K562 (cell line): ENCODE measurements around the gene SNPH. TPM values are rescaled to one million over a fixed set of nuclear protein-coding genes. Genes with fewer than 3 reads are reported as not detected.

ENCODE experiments used
- CCAR2 ChIP-seq: fragments of 200-400 bp; formaldehyde crosslinking; IDR thresholded peaks from 2 replicates; pipeline ENCODE4 v1.6.1; 2017; ENCODE audit warnings: mild to moderate bottlenecking, low read depth, low read length
- E2F6 ChIP-seq, 2 experiments: IDR thresholded peaks; 2 replicates each; pipeline ENCODE4 v1.6.1; 2011; ENCODE audit warnings: borderline replicate concordance in 1 of 2, control low read depth in 1 of 2, low read depth in 1 of 2, low read length in 1 of 2, mild to moderate bottlenecking in 1 of 2, mixed read lengths in 1 of 2, moderate library complexity in 1 of 2; ENCODE audit not compliant: insufficient read depth in 1 of 2, insufficient read length in 1 of 2, poor library complexity in 1 of 2, severe bottlenecking in 1 of 2; ENCODE audit errors: extremely low read depth in 1 of 2
- HMGN3 ChIP-seq: IDR thresholded peaks from 2 replicates; pipeline ENCODE4 v1.6.1; 2011; ENCODE audit warnings: borderline replicate concordance, low read depth, mild to moderate bottlenecking, mixed read lengths, low read length; ENCODE audit not compliant: insufficient read length; ENCODE audit errors: extremely low read depth
- PCBP1 ChIP-seq: fragments of 200-400 bp; formaldehyde crosslinking; IDR thresholded peaks from 2 replicates; pipeline ENCODE4 v1.6.1; 2018; ENCODE audit warnings: mild to moderate bottlenecking, low read depth, low read length; ENCODE audit not compliant: poor library complexity, severe bottlenecking
- ZBTB17 ChIP-seq: fragments of 450-650 bp; formaldehyde crosslinking; IDR thresholded peaks from 2 replicates; pipeline ENCODE4 v1.4.0; 2020; ENCODE audit warnings: mild to moderate bottlenecking
- polyA plus RNA-seq, 8 experiments: library from polyadenylated mRNA; depleted of rRNA in 4 of 8; stranded (reverse) in 5 of 8; unstranded in 3 of 8; fragments of >200 nt; fragmentation: Nextera tagmentation in 2 of 8; fragmentation: Illumina TruSeq in 1 of 8; extraction: Ambion mirVana in 2 of 8; extraction: Trizol in 1 of 8; gene quantifications; 2 replicates each; pipeline versions ENCODE4 v1.2.1 to v1.2.3, GENCODE V29; 2011 to 2014; ENCODE audit warnings: inconsistent platforms in 1 of 8, missing spikeins in 1 of 8
- total RNA-seq, 7 experiments: library from RNA; depleted of rRNA in 6 of 7; stranded (reverse); fragments of >200 nt in 6 of 7; fragmentation: Illumina TruSeq in 2 of 7; extraction: Trizol in 2 of 7; gene quantifications; 2 replicates each; pipeline versions ENCODE4 v1.2.1 to v1.2.3, GENCODE V29; 2011 to 2021; ENCODE audit warnings: low replicate concordance in 1 of 7
- TF ChIP-seq, protein P1 (sequence below): fragments of 200-800 bp; sonication (Bioruptor generic); IDR thresholded peaks from 2 replicates; pipeline ENCODE4 v1.6.1; 2017; ENCODE audit warnings: missing genetic modification characterization, missing compliant biosample characterization
- TF ChIP-seq, protein P2 (sequence below): fragments of 450-650 bp; IDR thresholded peaks from 2 replicates; pipeline ENCODE4 v1.6.1; 2016; ENCODE audit warnings: mild to moderate bottlenecking, moderate library complexity
- TF ChIP-seq, protein P3 (sequence below), 2 experiments: fragments of 450-650 bp; conservative IDR thresholded peaks; 2 replicates each; pipeline ENCODE4 v1.6.1; 2017; ENCODE audit warnings: mild to moderate bottlenecking in 2 of 2, moderate library complexity in 2 of 2

Gene SNPH
- total and polyA plus RNA-seq, 9 of the 15 experiments (the other 6 are each of a cell fraction or from before 2014, with no cell fraction given): 0.03 to 4.2 (median 1.4) TPM

DNA sequence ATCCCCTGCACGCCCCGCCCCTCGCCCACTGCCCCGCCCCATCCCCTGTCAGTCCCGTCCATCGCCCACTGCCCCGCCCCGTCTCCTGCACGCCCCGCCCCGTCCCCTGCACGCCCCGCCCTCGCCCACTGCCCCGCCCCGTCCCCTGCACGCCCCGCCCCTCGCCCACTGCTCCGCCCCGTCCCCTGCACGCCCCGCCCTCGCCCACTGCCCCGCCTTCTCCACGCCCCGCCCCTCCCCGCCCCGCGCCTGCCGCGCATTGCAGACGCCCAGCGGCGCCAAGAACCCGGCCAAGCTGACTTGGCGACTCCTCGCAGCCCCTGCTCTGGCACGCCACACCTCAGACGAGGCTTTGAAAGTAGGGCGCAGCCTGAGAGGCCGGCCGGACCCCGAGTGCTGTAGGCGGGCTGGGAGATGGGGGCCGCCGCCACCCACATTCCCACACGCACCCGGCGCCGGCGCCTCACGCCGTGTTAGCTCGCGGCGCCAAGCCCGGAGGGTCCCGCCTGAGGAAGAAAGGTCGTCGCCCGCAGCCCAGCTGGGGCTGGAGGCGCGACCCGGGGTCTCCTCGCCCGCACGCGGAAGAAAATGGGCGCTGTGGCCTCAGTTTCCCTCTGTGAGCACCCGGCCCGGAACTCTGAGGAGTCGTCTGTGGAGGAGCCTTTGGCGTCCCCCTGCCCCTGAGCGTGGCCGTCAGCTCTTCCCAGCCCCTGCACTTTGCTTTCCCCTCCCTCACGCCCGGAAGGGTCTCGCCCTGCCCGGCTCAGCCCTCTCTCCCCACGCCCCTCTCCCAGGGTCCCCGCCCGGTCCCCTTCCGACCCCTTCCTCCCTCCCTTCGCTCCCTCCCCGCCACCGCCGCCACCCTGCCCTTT is 40.1 kb upstream of the SNPH start, which contains the start of gene RAD21L1 (continued):
- TF ChIP-seq, protein P1, sequence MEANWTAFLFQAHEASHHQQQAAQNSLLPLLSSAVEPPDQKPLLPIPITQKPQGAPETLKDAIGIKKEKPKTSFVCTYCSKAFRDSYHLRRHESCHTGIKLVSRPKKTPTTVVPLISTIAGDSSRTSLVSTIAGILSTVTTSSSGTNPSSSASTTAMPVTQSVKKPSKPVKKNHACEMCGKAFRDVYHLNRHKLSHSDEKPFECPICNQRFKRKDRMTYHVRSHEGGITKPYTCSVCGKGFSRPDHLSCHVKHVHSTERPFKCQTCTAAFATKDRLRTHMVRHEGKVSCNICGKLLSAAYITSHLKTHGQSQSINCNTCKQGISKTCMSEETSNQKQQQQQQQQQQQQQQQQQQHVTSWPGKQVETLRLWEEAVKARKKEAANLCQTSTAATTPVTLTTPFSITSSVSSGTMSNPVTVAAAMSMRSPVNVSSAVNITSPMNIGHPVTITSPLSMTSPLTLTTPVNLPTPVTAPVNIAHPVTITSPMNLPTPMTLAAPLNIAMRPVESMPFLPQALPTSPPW (CRISPR knock-in tag): peak; percentile 69; the same call in 1 of the 2 replicates
- peak in 1 of 2 experiments; percentile 51 for TF ChIP-seq E2F6 (IDR thresholded peaks at IDR 0.05; ENCODE audit: borderline replicate concordance in 1 of 2, extremely low read depth in 1 of 2, insufficient read depth in 1 of 2, insufficient read length in 1 of 2, low read depth in 1 of 2, low read length in 1 of 2, poor library complexity in 1 of 2, severe bottlenecking in 1 of 2)
- TF ChIP-seq, protein P2, sequence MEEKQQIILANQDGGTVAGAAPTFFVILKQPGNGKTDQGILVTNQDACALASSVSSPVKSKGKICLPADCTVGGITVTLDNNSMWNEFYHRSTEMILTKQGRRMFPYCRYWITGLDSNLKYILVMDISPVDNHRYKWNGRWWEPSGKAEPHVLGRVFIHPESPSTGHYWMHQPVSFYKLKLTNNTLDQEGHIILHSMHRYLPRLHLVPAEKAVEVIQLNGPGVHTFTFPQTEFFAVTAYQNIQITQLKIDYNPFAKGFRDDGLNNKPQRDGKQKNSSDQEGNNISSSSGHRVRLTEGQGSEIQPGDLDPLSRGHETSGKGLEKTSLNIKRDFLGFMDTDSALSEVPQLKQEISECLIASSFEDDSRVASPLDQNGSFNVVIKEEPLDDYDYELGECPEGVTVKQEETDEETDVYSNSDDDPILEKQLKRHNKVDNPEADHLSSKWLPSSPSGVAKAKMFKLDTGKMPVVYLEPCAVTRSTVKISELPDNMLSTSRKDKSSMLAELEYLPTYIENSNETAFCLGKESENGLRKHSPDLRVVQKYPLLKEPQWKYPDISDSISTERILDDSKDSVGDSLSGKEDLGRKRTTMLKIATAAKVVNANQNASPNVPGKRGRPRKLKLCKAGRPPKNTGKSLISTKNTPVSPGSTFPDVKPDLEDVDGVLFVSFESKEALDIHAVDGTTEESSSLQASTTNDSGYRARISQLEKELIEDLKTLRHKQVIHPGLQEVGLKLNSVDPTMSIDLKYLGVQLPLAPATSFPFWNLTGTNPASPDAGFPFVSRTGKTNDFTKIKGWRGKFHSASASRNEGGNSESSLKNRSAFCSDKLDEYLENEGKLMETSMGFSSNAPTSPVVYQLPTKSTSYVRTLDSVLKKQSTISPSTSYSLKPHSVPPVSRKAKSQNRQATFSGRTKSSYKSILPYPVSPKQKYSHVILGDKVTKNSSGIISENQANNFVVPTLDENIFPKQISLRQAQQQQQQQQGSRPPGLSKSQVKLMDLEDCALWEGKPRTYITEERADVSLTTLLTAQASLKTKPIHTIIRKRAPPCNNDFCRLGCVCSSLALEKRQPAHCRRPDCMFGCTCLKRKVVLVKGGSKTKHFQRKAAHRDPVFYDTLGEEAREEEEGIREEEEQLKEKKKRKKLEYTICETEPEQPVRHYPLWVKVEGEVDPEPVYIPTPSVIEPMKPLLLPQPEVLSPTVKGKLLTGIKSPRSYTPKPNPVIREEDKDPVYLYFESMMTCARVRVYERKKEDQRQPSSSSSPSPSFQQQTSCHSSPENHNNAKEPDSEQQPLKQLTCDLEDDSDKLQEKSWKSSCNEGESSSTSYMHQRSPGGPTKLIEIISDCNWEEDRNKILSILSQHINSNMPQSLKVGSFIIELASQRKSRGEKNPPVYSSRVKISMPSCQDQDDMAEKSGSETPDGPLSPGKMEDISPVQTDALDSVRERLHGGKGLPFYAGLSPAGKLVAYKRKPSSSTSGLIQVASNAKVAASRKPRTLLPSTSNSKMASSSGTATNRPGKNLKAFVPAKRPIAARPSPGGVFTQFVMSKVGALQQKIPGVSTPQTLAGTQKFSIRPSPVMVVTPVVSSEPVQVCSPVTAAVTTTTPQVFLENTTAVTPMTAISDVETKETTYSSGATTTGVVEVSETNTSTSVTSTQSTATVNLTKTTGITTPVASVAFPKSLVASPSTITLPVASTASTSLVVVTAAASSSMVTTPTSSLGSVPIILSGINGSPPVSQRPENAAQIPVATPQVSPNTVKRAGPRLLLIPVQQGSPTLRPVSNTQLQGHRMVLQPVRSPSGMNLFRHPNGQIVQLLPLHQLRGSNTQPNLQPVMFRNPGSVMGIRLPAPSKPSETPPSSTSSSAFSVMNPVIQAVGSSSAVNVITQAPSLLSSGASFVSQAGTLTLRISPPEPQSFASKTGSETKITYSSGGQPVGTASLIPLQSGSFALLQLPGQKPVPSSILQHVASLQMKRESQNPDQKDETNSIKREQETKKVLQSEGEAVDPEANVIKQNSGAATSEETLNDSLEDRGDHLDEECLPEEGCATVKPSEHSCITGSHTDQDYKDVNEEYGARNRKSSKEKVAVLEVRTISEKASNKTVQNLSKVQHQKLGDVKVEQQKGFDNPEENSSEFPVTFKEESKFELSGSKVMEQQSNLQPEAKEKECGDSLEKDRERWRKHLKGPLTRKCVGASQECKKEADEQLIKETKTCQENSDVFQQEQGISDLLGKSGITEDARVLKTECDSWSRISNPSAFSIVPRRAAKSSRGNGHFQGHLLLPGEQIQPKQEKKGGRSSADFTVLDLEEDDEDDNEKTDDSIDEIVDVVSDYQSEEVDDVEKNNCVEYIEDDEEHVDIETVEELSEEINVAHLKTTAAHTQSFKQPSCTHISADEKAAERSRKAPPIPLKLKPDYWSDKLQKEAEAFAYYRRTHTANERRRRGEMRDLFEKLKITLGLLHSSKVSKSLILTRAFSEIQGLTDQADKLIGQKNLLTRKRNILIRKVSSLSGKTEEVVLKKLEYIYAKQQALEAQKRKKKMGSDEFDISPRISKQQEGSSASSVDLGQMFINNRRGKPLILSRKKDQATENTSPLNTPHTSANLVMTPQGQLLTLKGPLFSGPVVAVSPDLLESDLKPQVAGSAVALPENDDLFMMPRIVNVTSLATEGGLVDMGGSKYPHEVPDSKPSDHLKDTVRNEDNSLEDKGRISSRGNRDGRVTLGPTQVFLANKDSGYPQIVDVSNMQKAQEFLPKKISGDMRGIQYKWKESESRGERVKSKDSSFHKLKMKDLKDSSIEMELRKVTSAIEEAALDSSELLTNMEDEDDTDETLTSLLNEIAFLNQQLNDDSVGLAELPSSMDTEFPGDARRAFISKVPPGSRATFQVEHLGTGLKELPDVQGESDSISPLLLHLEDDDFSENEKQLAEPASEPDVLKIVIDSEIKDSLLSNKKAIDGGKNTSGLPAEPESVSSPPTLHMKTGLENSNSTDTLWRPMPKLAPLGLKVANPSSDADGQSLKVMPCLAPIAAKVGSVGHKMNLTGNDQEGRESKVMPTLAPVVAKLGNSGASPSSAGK: peak; percentile 37; the same call in 1 of the 2 replicates
- peak; percentile 67 for TF ChIP-seq PCBP1
- no peak for TF ChIP-seq CCAR2
- peak; percentile 40 for TF ChIP-seq HMGN3
- no peak for TF ChIP-seq ZBTB17 (CRISPR knock-in tag)
- TF ChIP-seq, protein P3, sequence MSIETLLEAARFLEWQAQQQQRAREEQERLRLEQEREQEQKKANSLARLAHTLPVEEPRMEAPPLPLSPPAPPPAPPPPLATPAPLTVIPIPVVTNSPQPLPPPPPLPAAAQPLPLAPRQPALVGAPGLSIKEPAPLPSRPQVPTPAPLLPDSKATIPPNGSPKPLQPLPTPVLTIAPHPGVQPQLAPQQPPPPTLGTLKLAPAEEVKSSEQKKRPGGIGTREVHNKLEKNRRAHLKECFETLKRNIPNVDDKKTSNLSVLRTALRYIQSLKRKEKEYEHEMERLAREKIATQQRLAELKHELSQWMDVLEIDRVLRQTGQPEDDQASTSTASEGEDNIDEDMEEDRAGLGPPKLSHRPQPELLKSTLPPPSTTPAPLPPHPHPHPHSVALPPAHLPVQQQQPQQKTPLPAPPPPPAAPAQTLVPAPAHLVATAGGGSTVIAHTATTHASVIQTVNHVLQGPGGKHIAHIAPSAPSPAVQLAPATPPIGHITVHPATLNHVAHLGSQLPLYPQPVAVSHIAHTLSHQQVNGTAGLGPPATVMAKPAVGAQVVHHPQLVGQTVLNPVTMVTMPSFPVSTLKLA (conservative IDR thresholded peaks at IDR 0.05): peak in 1 of 2 experiments; percentile 23; a peak in 1 of 4 replicates
